ENCODE measurements around the gene NSUN2. TPM values are rescaled to one million over a fixed set of nuclear protein-coding genes. Genes with fewer than 3 reads are reported as not detected.
A peak's percentile ranks its signal among the peaks of the same experiment; 100 is the strongest.

NSUN2 gene
- total RNA-seq, 4 donors from 2014 or later, result 38.9 to 51.2 (median 50.6) TPM

DNA sequence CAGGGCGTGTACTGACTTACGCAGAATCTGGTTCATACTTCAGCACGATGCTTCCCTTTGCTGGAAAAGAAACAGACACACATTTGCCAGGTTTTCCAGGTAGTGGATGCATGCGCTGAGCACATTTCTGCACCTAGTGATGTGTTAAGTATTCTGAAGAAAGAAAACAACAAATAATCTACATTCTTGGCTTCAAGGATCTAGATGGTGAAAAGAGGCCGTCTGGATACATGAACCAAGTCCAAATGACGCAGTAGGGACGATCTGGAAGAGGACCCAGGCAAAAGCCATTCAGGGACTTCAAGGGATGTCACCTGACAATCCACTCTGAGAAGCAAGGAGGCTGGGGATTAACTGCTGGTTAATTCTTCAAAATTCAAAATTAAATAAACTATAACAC, 30.4 kb downstream of the NSUN2 start:
- H3K4me1 ChIP-seq, result no peaks in the 10 kb centered on the region
- H3K27ac ChIP-seq, result no peak overlapping the region
- no peaks in the 10 kb centered on the region for H3K36me3 ChIP-seq
- no peaks in the 10 kb centered on the region for H3K27me3 ChIP-seq
- TF ChIP-seq, protein P1, sequence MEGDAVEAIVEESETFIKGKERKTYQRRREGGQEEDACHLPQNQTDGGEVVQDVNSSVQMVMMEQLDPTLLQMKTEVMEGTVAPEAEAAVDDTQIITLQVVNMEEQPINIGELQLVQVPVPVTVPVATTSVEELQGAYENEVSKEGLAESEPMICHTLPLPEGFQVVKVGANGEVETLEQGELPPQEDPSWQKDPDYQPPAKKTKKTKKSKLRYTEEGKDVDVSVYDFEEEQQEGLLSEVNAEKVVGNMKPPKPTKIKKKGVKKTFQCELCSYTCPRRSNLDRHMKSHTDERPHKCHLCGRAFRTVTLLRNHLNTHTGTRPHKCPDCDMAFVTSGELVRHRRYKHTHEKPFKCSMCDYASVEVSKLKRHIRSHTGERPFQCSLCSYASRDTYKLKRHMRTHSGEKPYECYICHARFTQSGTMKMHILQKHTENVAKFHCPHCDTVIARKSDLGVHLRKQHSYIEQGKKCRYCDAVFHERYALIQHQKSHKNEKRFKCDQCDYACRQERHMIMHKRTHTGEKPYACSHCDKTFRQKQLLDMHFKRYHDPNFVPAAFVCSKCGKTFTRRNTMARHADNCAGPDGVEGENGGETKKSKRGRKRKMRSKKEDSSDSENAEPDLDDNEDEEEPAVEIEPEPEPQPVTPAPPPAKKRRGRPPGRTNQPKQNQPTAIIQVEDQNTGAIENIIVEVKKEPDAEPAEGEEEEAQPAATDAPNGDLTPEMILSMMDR (IDR thresholded peaks at IDR 0.05), result no peak
- no peak for TF ChIP-seq POLR2A (IDR thresholded peaks at IDR 0.05)
- no peak overlapping the region for H3K4me3 ChIP-seq
- DNase-seq, result no peak
- no peaks in the 10 kb centered on the region for H3K9me3 ChIP-seq
- intact Hi-C loops (cut with DNase I; ENCODE audit: low total_unique reads), result no loop called here

DNA sequence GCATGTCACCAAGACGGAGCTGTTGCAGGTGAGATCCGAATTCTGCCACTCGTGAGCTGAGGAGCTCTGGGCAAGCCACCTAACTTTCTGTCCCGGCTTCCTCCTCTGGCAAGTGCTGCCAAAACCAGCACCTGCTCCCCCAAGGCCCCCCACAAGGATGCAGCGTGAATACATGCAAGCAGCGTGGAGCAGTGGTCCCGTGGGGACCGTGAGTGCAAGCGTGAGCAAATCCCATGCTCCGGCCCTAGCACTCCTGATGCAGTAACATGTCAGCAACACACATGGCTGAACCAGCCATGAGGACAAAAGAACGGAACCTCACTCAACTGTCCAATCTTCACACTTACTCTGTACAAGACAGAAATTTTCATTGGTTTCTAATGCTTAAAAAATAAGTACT, 31.0 kb downstream of the NSUN2 start:
- no peak overlapping the region for H3K4me3 ChIP-seq
- H3K27me3 ChIP-seq, result no peaks in the 10 kb centered on the region
- H3K4me1 ChIP-seq, result no peaks in the 10 kb centered on the region
- no peak for DNase-seq
- H3K36me3 ChIP-seq, result no peaks in the 10 kb centered on the region
- TF ChIP-seq, protein P1 (IDR thresholded peaks at IDR 0.05), result no peak
- TF ChIP-seq POLR2A (IDR thresholded peaks at IDR 0.05), result no peak
- intact Hi-C loops (cut with DNase I; ENCODE audit: low total_unique reads), result no loop called here
- no peak overlapping the region for H3K27ac ChIP-seq
- H3K9me3 ChIP-seq, result no peaks in the 10 kb centered on the region

DNA sequence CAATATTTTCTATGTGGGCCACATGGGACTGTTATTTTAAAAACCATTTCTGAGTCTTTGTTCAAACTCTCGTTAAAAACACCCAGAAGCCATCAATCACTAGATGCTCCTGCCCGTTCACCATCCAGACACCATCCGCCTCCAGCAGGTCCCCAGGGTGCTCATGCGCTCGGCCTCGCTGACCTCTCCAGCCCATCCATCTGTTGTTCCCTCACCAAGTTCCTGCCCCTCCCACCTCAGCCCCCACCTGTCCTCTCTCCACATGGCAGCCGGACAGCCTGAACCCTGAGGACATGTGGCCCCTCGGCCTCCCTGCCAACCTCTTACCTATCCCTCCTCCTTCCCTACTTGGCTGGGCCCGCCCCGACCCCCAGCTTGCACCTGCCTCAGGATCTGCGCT, 31.6 kb downstream of the NSUN2 start:
- DNase-seq, result no peak
- no peak overlapping the region for H3K4me3 ChIP-seq
- no peaks in the 10 kb centered on the region for H3K9me3 ChIP-seq
- H3K27ac ChIP-seq, result no peak overlapping the region
- H3K4me1 ChIP-seq, result no peaks in the 10 kb centered on the region
- H3K36me3 ChIP-seq, result no peaks in the 10 kb centered on the region
- no peaks in the 10 kb centered on the region for H3K27me3 ChIP-seq
- no peak for TF ChIP-seq POLR2A (IDR thresholded peaks at IDR 0.05)
- TF ChIP-seq, protein P1 (IDR thresholded peaks at IDR 0.05), result no peak
- intact Hi-C loops (cut with DNase I; ENCODE audit: low total_unique reads), result no loop called here

DNA sequence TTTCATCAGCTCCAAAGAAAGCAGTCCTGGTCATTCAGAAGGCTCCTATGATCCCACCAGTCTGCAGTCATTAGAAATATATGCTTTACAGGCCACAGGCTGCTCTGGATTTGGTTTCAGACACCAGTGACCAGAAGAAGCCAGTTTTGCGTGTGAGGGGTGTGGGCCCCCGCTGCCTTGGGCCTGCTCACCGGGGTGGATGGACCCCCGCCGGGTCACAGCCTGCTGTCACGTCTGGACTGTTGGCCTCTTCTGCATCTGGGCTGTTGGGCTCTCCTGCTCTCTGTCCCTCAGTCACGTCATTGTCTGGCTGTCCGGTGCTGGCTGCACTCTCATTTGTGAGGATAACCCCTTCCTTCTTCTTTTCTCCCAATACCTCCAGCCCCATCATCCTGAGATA, 33.1 kb downstream of the NSUN2 start:
- H3K4me3 ChIP-seq, result no peak overlapping the region
- DNase-seq, result no peak
- no peaks in the 10 kb centered on the region for H3K27me3 ChIP-seq
- no peak overlapping the region for H3K27ac ChIP-seq
- H3K36me3 ChIP-seq, result no peaks in the 10 kb centered on the region
- no peaks in the 10 kb centered on the region for H3K9me3 ChIP-seq
- H3K4me1 ChIP-seq, result no peaks in the 10 kb centered on the region
- TF ChIP-seq POLR2A (IDR thresholded peaks at IDR 0.05), result no peak
- TF ChIP-seq, protein P1 (IDR thresholded peaks at IDR 0.05), result no peak
- intact Hi-C loops (cut with DNase I; ENCODE audit: low total_unique reads), result no loop called here

DNA sequence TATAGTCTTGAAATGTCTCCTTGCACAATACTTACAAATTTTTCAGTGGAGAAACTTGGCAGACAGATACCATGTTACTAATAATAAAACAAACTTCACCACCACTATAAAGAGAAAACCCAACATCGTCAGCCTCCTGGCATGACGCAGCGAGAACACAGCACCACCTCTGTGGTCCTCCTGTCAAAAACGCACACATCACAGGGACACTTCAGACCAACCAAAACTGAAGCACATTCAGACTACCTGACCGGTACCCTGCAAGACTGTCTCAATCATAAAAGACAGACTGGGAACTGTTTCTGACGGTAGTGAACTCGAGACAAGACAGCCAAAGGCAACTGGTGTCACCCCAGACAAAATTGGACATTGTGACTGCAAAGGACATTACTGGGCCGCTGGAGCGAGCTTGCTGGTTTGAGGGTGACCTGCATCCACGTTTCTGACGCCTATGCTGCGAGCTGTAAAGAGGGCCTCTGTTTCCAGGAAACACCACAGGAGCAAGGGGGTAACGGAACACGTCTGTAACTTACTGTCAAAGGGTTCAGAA, 34.4 kb downstream of the NSUN2 start:
- Histone ChIP-seq H3K27ac (peak overlapping the region; percentile 41 to 53), H3K9me3 (no peaks in the 10 kb centered on the region), H3K4me1 (no peaks in the 10 kb centered on the region), H3K4me3 (no peak overlapping the region), H3K27me3 (no peaks in the 10 kb centered on the region), H3K36me3 (no peaks in the 10 kb centered on the region)
- TF ChIP-seq, protein P1 (IDR thresholded peaks at IDR 0.05), result no peak
- TF ChIP-seq POLR2A (IDR thresholded peaks at IDR 0.05), result no peak
- no peak for DNase-seq
- intact Hi-C loops (cut with DNase I; ENCODE audit: low total_unique reads), result no loop called here

Measured in uterus (tissue), 4 donors.